Measurements from ENCODE around the gene C14orf132.

The C14orf132 gene

DNA sequence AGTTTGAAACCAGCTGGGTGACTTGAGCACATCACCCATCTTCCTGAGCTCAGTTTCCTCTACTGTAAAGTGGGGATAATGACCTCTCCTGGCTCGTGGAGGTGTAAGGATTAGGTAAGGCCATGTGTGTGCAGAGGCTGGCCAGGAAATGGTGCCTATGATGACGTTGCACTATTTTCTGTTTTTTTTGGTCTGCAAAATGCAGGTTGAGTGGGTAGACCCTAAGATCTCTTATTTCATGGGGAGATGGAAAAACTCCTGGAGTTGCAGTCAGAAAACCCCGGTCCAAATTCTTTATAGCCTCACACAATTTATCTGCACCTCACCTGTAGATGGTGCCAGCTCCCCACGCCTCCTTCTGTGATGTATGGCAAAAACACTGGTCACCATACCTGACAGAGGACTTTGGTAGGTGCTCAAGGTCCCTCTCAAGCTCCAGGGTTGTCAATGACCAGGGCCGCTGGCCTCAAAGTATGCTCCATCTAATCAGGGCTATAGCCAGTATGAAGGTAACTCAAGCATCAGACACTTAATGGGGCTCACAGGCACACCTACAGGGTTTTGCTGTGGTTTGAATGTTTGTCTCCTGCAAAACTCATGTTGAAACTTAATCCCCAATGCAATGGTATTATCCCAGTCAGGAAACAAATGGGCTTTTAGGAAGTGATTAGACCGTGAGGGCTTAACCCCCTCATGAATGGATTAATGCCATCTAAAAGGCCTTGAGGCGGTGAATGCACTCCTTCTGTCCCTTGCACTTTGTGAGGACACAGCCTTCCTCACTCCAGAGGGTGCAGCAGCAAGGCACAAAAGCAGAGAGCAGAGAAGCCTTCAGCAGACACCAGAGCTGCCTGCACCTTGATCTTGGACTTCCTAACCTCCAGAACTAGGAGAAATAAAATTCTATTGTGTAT lies 17.6 kb downstream of the C14orf132 start:
- TF ChIP-seq, protein P1, sequence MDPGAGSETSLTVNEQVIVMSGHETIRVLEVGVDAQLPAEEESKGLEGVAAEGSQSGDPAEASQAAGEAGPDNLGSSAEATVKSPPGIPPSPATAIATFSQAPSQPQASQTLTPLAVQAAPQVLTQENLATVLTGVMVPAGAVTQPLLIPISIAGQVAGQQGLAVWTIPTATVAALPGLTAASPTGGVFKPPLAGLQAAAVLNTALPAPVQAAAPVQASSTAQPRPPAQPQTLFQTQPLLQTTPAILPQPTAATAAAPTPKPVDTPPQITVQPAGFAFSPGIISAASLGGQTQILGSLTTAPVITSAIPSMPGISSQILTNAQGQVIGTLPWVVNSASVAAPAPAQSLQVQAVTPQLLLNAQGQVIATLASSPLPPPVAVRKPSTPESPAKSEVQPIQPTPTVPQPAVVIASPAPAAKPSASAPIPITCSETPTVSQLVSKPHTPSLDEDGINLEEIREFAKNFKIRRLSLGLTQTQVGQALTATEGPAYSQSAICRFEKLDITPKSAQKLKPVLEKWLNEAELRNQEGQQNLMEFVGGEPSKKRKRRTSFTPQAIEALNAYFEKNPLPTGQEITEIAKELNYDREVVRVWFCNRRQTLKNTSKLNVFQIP (CRISPR knock-in tag; IDR thresholded peaks at IDR 0.05; ENCODE audit: borderline replicate concordance, low read depth), result no peak
- TF ChIP-seq ZC3H10 (CRISPR knock-in tag; IDR thresholded peaks at IDR 0.05) (no peak), ISL1 (CRISPR knock-in tag; IDR thresholded peaks at IDR 0.05) (no peak), ZFP30 (CRISPR knock-in tag; IDR thresholded peaks at IDR 0.05) (no peak), CSDC2 (CRISPR knock-in tag; IDR thresholded peaks at IDR 0.05) (no peak), ZNF70 (CRISPR knock-in tag; IDR thresholded peaks at IDR 0.05) (no peak), ZNF565 (CRISPR knock-in tag; conservative IDR thresholded peaks at IDR 0.05; ENCODE audit: low read depth) (no peak)
- TF ChIP-seq, protein P2, sequence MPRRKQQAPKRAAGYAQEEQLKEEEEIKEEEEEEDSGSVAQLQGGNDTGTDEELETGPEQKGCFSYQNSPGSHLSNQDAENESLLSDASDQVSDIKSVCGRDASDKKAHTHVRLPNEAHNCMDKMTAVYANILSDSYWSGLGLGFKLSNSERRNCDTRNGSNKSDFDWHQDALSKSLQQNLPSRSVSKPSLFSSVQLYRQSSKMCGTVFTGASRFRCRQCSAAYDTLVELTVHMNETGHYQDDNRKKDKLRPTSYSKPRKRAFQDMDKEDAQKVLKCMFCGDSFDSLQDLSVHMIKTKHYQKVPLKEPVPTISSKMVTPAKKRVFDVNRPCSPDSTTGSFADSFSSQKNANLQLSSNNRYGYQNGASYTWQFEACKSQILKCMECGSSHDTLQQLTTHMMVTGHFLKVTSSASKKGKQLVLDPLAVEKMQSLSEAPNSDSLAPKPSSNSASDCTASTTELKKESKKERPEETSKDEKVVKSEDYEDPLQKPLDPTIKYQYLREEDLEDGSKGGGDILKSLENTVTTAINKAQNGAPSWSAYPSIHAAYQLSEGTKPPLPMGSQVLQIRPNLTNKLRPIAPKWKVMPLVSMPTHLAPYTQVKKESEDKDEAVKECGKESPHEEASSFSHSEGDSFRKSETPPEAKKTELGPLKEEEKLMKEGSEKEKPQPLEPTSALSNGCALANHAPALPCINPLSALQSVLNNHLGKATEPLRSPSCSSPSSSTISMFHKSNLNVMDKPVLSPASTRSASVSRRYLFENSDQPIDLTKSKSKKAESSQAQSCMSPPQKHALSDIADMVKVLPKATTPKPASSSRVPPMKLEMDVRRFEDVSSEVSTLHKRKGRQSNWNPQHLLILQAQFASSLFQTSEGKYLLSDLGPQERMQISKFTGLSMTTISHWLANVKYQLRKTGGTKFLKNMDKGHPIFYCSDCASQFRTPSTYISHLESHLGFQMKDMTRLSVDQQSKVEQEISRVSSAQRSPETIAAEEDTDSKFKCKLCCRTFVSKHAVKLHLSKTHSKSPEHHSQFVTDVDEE (CRISPR knock-in tag; IDR thresholded peaks at IDR 0.05), result no peak
- TF ChIP-seq, protein P3, sequence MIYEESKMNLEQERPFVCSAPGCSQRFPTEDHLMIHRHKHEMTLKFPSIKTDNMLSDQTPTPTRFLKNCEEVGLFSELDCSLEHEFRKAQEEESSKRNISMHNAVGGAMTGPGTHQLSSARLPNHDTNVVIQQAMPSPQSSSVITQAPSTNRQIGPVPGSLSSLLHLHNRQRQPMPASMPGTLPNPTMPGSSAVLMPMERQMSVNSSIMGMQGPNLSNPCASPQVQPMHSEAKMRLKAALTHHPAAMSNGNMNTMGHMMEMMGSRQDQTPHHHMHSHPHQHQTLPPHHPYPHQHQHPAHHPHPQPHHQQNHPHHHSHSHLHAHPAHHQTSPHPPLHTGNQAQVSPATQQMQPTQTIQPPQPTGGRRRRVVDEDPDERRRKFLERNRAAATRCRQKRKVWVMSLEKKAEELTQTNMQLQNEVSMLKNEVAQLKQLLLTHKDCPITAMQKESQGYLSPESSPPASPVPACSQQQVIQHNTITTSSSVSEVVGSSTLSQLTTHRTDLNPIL (CRISPR knock-in tag; IDR thresholded peaks at IDR 0.05; ENCODE audit: low read depth), result no peak
- no peak for ATAC-seq

DNA sequence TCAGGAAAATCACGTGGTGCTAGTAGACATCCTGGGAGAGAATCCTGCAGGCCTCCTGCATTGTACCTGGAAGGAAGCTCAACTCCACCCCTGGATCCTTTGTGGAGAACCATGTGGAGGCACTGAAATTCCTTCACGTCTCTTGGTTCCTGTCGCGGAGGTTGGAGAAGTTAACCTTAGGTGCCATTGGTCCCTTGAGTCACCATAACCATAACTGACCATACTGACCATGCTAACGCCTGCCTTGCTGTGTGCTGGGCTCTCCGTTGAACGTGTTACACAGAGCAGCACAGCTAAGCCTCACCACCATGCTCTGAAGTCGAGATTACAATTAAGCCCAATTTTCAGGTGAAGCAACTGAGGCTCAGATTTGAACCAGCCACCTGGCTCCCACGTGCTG lies 18.6 kb downstream of the C14orf132 start:
- no peak for ATAC-seq
- TF ChIP-seq RARB (CRISPR knock-in tag; IDR thresholded peaks at IDR 0.05), result no peak
- no peak for TF ChIP-seq TOX (CRISPR knock-in tag; IDR thresholded peaks at IDR 0.05; ENCODE audit: borderline replicate concordance)
- no peak for TF ChIP-seq OSR1 (CRISPR knock-in tag; IDR thresholded peaks at IDR 0.05)
- no peak for TF ChIP-seq ZNF70 (CRISPR knock-in tag; IDR thresholded peaks at IDR 0.05)
- TF ChIP-seq, protein P3 (CRISPR knock-in tag; IDR thresholded peaks at IDR 0.05; ENCODE audit: low read depth), result no peak
- no peak for TF ChIP-seq GLIS3 (CRISPR knock-in tag; IDR thresholded peaks at IDR 0.05)
- no peak for TF ChIP-seq PPARA (CRISPR knock-in tag; IDR thresholded peaks at IDR 0.05; ENCODE audit: borderline replicate concordance)
- TF ChIP-seq SNAI2 (CRISPR knock-in tag; IDR thresholded peaks at IDR 0.05), result no peak
- no peak for TF ChIP-seq ZFP3 (CRISPR knock-in tag; IDR thresholded peaks at IDR 0.05)
- no peak for TF ChIP-seq ZNF565 (CRISPR knock-in tag; conservative IDR thresholded peaks at IDR 0.05; ENCODE audit: low read depth)
- TF ChIP-seq, protein P1 (CRISPR knock-in tag; IDR thresholded peaks at IDR 0.05; ENCODE audit: borderline replicate concordance, low read depth), result no peak
- TF ChIP-seq ZC3H10 (CRISPR knock-in tag; IDR thresholded peaks at IDR 0.05), result no peak
- TF ChIP-seq, protein P4, sequence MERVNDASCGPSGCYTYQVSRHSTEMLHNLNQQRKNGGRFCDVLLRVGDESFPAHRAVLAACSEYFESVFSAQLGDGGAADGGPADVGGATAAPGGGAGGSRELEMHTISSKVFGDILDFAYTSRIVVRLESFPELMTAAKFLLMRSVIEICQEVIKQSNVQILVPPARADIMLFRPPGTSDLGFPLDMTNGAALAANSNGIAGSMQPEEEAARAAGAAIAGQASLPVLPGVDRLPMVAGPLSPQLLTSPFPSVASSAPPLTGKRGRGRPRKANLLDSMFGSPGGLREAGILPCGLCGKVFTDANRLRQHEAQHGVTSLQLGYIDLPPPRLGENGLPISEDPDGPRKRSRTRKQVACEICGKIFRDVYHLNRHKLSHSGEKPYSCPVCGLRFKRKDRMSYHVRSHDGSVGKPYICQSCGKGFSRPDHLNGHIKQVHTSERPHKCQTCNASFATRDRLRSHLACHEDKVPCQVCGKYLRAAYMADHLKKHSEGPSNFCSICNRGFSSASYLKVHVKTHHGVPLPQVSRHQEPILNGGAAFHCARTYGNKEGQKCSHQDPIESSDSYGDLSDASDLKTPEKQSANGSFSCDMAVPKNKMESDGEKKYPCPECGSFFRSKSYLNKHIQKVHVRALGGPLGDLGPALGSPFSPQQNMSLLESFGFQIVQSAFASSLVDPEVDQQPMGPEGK (CRISPR knock-in tag; IDR thresholded peaks at IDR 0.05; ENCODE audit: borderline replicate concordance), result no peak
- no peak for TF ChIP-seq ZNF8 (CRISPR knock-in tag; IDR thresholded peaks at IDR 0.05)
- TF ChIP-seq ARNTL (CRISPR knock-in tag; IDR thresholded peaks at IDR 0.05; ENCODE audit: borderline replicate concordance, low read depth), result no peak
- TF ChIP-seq BACH2 (CRISPR knock-in tag; IDR thresholded peaks at IDR 0.05; ENCODE audit: borderline replicate concordance), result no peak
- TF ChIP-seq CSDC2 (CRISPR knock-in tag; IDR thresholded peaks at IDR 0.05), result no peak

All from SK-N-SH treated with all-trans-retinoic acid at 6 μM for 48 hours (cell line).